ENCODE results near the gene MACROD1.

Gene MACROD1

GRCh38 chr11:64208796-64209562 is 43.1 kb upstream of the MACROD1 start:
- no peak for ATAC-seq (ENCODE audit: low read depth)
- no peak overlapping the region for H3K4me3 ChIP-seq (ENCODE audit: severe bottlenecking)
- H3K9me3 ChIP-seq (ENCODE audit: severe bottlenecking): no peaks in the 10 kb centered on the region
- no peaks in the 10 kb centered on the region for H3K4me1 ChIP-seq (ENCODE audit: insufficient read depth, poor library complexity, severe bottlenecking)
- no peak for DNase-seq (ENCODE audit: low spot score)
- TF ChIP-seq CTCF (IDR thresholded peaks at IDR 0.05; ENCODE audit: poor library complexity, severe bottlenecking): no peak
- no peak overlapping the region for H3K27ac ChIP-seq (ENCODE audit: poor library complexity, severe bottlenecking)
- H3K36me3 ChIP-seq (ENCODE audit: low read depth): peaks cover 25% of the 10 kb centered on the region
- H3K27me3 ChIP-seq (ENCODE audit: insufficient read depth, poor library complexity, severe bottlenecking): no peaks in the 10 kb centered on the region

- no peak for TF ChIP-seq CTCF (IDR thresholded peaks at IDR 0.05; ENCODE audit: poor library complexity, severe bottlenecking)
- no peaks in the 10 kb centered on the region for H3K27me3 ChIP-seq (ENCODE audit: insufficient read depth, poor library complexity, severe bottlenecking)
- H3K27ac ChIP-seq (ENCODE audit: poor library complexity, severe bottlenecking): no peak overlapping the region
- H3K9me3 ChIP-seq (ENCODE audit: severe bottlenecking): no peaks in the 10 kb centered on the region
- peaks cover 33% of the 10 kb centered on the region for H3K36me3 ChIP-seq (ENCODE audit: low read depth)
- ATAC-seq (ENCODE audit: low read depth) (no peak), DNase-seq (ENCODE audit: low spot score) (no peak)
- H3K4me1 ChIP-seq (ENCODE audit: insufficient read depth, poor library complexity, severe bottlenecking): no peaks in the 10 kb centered on the region
- no peak overlapping the region for H3K4me3 ChIP-seq (ENCODE audit: severe bottlenecking)
These were observed 42.3 kb upstream of the MACROD1 start for GRCh38 chr11:64208086-64208795.

GRCh38 chr11:64207256-64208085 is 41.6 kb upstream of the MACROD1 start:
- H3K4me3 ChIP-seq (ENCODE audit: severe bottlenecking): no peak overlapping the region
- no peak for DNase-seq (ENCODE audit: low spot score)
- H3K27ac ChIP-seq (ENCODE audit: poor library complexity, severe bottlenecking): no peak overlapping the region
- H3K4me1 ChIP-seq (ENCODE audit: insufficient read depth, poor library complexity, severe bottlenecking): no peaks in the 10 kb centered on the region
- TF ChIP-seq CTCF (IDR thresholded peaks at IDR 0.05; ENCODE audit: poor library complexity, severe bottlenecking): no peak
- H3K27me3 ChIP-seq (ENCODE audit: insufficient read depth, poor library complexity, severe bottlenecking): no peaks in the 10 kb centered on the region
- no peaks in the 10 kb centered on the region for H3K9me3 ChIP-seq (ENCODE audit: severe bottlenecking)
- ATAC-seq (ENCODE audit: low read depth): no peak
- H3K36me3 ChIP-seq (ENCODE audit: low read depth): peaks cover 41% of the 10 kb centered on the region

GRCh38 chr11:64206457-64207255 is 40.7 kb upstream of the MACROD1 start, which contains the start of gene FERMT3:
Gene FERMT3 (plus strand): TSS chr11:64206721. CDS start chr11:64207365, 644 bp downstream.
- ATAC-seq (ENCODE audit: low read depth) (no peak), DNase-seq (ENCODE audit: low spot score) (no peak)
- H3K27me3 ChIP-seq (ENCODE audit: insufficient read depth, poor library complexity, severe bottlenecking): no peaks in the 10 kb centered on the region
- no peak within 1 kb of the TSS for H3K27ac ChIP-seq (ENCODE audit: poor library complexity, severe bottlenecking)
- H3K4me3 ChIP-seq (ENCODE audit: severe bottlenecking): no peak within 1 kb of the TSS
- TF ChIP-seq CTCF (IDR thresholded peaks at IDR 0.05; ENCODE audit: poor library complexity, severe bottlenecking): no peak
- peaks cover 48% of the 10 kb centered on the region for H3K36me3 ChIP-seq (ENCODE audit: low read depth)
- no peaks in the 10 kb centered on the region for H3K4me1 ChIP-seq (ENCODE audit: insufficient read depth, poor library complexity, severe bottlenecking)
- no peaks in the 10 kb centered on the region for H3K9me3 ChIP-seq (ENCODE audit: severe bottlenecking)
